H54 (cell line): ENCODE results near the gene CLASP2.

ENCODE experiments used
- DNase-seq: peaks from one replicate; pipeline ENCODE4 v3.0.0; 2011; ENCODE audit warnings: low spot score, mixed read lengths; ENCODE audit not compliant: insufficient read length
- FAIRE-seq: peaks from 3 replicates; lab custom pipeline; 2011; peaks lifted over from hg19 to GRCh38; lab: Jason Lieb, UNC
- POLR2A ChIP-seq: IDR thresholded peaks from 2 replicates; pipeline ENCODE4 v1.6.1; 2011; ENCODE audit warnings: low read depth, mild to moderate bottlenecking, low read length

Gene CLASP2

DNA sequence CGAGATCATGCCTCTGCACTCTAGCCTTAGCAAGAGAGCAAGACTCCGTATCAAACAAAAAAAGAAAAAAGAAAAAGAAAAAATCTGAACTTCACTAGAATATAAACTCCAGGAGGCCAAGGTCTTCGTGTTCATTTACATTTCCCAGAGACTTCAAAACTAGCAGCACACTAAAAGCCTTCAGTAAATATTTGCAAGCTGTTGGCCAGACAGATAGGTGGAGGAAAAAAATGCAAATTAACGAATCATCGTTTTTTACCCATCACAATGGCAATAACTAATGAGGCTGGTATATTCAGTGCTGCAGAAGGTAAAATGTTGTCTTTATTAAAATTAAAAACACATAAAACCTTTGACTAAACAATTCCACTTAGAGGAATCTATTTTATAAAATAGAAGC, 80.6 kb downstream of the CLASP2 start:
- FAIRE-seq (no peak), DNase-seq (no peak)
- TF ChIP-seq POLR2A = no peak

DNA sequence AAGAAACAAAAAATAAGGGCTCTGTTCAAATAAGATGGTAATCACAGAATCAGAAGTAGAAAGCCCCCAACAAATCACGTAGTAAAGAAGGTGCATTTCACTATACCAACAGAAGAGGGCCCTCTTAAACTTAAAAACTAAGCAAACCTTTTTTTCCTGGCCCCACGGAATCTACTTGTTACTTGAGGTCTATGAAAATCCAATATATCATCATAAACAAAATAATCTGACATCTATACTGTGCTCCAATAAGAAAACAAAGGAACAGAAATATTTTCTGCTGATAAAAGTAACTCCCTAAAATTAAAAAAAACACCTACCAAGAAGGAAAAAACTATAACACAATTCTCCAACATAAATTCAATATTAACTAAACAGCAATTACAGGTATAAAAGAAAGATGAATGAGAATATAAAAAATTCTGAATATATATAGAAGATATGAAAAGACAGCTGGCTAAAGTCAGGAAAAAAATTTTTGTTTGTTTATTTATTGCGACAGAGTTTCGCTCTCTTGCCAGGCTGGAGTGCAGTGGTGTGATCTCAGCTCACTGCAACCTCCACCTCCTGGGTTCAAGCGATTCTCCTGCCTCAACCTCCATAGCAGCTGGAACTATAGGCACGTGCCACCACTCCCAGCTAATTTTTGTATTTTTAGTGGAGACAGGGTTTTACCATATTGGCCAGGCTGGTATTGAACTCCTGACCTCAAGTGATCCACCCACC, 81.8 kb downstream of the CLASP2 start:
- DNase-seq (no peak), FAIRE-seq (peak; percentile 58)
- no peak for TF ChIP-seq POLR2A

DNA sequence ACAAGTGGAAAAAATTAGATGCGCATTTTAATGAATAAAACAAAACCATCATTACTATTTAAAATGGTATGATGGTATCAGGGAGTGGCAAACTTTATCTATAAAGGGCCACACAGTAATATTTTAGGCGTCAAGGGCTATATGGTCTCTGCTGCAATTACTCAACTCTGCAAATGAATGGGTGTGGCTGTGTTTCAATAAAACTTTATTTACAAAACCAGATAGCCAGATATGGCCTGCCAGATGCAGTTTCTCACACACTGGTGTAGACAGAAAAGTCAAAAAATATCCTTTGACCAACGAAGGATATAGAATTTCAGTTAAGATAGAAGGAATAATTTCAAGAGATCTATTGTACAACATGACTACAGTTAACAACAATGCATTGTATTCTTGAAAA, 83.8 kb downstream of the CLASP2 start:
- FAIRE-seq (no peak), DNase-seq (no peak)
- no peak for TF ChIP-seq POLR2A

DNA sequence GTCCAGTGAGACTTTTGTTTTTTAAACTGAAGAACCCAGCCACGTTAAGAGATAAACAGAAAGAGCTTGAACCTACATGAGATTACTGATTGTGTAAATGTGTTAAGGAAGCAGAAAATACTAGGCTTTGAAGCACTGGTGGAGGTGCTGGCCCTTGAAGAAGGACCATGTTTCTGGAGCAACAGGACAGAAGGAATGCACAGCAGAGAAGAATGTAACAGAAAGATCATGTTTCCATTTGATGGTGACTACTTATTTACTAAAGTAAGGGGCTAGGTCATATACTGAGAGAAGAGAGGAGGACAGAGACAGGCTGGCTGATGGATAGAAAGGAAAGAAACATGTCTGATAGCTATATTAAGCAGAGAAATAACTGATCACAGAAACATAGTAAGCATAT, 88.8 kb downstream of the CLASP2 start:
- FAIRE-seq (peak; percentile 20), DNase-seq (no peak)
- TF ChIP-seq POLR2A = no peak

DNA sequence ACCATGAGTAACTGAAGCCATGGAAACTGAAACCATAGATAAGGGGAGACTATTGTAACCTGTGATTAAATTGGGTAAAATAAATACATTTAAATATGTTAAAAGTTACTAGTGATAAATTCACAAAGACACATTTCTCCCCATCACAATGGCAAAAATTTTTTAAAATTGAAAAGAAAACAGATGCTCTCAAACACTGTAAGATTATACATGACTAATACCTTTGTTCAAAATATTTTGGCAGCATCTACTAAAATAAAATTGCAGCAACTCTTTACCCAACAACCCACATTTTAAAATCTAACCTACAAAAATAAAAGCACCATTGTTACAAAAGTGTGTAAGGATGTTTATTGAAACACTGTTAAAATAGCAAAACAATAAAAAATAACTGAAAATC, 93.3 kb downstream of the CLASP2 start:
- DNase-seq (no peak), FAIRE-seq (no peak)
- TF ChIP-seq POLR2A = no peak

DNA sequence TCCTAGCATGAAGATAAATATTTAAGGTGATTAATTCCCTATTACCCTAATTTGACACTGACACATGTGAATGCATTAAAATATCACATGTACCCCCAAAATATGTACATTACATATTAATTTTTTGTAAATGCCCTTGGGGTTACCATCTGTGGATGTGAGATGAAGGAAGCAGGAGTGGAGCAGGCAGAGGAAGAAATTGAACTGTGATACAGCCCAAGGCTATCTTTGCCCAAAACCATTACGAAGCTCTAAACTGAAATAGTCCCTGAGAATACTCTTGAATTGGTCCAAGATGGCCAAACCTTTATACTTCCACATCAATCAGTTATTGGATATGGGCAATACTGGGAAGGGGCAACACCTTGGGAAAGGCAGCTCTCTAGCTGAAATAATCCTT, 105.0 kb downstream of the CLASP2 start:
- DNase-seq (no peak), FAIRE-seq (no peak)
- TF ChIP-seq POLR2A = no peak

DNA sequence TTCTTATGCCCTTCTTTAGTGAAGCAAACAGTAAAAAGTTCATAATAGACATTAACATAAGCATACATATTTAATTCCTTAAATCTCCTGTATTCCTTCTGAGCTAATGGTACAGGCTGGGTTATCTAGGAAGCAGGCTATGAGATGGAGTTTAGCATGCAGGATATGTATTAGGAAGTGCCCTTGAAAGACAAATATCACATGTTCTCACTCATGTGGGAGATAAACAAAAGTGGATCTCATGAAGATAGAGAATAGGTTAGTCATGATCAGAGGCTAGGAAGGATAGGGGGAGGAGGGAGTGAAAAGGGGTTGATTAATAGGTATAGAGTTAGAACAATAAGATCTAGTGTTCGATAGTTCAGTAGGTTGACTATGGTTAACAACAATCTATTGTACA, 105.4 kb downstream of the CLASP2 start:
- no peak for TF ChIP-seq POLR2A
- FAIRE-seq (no peak), DNase-seq (no peak)

DNA sequence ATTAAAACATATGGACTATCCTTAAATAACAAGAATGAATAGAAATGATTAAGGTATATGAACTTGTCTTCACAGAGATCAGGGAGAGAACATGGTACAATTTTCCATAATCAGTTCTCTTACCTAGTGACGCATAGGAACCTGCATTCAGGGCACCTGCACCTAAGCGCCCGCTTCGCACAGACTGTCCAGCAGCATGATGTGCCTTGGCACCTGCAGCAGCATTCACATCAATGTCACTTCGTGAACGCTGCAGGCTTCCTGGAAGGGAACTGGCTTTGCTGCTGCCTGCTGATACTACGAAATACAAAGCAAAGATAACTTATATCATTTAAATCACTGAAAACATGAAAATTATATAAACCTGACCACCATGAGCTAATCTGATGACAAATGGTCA, 115.2 kb downstream of the CLASP2 start:
- DNase-seq (no peak), FAIRE-seq (no peak)
- TF ChIP-seq POLR2A = no peak

DNA sequence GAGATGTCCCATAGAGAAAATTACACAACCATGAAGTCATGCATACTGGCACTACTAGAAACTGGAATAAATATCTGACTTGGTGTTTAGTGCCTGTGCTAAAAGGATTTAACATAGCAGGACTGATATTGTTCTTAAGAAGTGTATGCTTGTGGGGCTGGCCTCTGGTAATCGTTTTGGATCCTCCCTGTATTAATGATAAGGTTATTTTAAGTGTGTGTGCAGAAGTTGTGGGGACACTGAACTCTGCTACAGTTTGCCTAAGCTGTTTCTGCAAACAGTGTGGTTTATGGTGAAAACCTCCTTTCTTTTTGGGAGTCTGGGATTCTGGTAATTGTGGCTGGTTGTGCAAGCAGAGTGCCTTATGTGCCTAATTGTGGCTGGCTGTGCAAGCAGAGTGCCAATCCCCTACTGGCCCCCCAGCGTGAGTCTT, 120.8 kb downstream of the CLASP2 start:
- no peak for TF ChIP-seq POLR2A
- DNase-seq (no peak), FAIRE-seq (no peak)

DNA sequence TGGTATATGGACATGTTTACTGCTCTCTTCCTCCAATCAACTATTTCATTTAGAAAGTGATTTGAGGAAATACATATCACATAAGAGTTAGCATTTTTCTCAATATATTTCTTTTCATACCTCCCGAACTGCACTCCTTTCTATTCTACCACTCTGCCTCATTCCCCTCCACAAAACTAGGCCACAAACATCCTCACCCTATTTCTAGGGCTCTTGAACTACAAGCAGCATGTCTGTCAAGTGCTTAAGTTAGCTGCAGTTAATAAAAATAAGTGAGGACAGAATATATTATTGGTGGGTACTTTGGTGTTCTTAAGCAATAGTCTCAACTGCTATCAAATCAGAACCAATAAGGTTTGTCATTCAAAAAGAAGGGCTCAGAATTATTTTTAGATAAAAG, 125.1 kb downstream of the CLASP2 start:
- no peak for FAIRE-seq
- TF ChIP-seq POLR2A = no peak

DNA sequence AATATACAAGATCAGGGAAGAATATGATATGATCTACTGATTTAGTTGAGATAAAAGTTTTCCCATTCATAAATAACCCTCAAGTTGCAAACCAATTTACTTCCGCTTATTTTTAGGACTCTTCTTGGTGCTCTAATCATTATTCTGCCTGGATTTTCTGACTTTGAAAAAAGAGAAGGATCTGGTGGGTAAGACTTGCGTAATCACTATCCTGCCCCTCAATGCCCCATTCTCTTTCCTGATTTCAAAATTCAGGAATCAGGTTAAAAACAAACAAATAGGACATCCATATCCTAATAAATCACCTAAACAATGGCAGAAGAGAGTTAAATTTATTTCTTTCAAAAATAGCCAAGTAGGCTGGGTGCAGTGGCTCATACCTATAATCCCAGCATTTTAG, 127.5 kb downstream of the CLASP2 start:
- TF ChIP-seq POLR2A = no peak
- FAIRE-seq = no peak
- DNase-seq = no peak

More for the DNA sequence above, 125.1 kb downstream of the CLASP2 start:
- DNase-seq = no peak

DNA sequence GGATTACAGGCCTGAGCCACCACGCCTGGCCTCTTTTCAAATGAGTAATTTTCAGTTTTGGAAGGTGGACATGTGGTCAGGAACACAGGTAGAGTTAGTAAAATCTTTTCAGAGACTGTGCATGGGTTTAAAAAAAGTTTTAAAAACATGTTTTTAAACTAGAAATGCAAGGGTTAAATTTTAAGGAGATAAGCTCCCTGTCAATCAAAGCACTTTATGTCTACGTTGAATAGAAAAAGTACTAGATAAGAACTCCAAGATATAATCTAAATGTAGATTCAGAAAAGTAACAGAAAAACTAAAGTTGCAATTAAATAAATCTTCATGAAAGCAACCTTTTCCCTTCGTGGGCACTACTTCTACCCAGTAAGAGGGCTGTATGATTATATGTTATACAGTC, 131.7 kb downstream of the CLASP2 start:
- DNase-seq = no peak
- no peak for TF ChIP-seq POLR2A
- FAIRE-seq = no peak

DNA sequence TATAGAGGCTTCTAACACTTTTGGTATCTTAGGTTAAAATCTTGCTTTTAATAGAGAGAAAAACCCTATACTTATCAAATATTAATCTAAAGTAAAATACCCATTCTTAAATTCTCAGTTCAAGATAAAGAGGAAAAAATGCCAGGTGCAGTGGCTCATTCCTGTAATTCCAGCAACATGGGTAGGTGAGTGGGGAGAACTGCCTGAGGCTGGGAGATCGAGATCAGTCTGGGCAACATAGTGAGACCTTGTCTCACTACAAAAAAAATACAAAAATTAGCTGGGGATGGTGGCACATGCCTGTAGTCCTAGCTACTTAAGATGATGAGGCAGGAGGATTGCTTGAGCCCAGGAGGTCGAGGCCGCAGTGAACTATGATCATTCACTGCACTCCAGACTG, 135.8 kb downstream of the CLASP2 start:
- FAIRE-seq (no peak), DNase-seq (no peak)
- TF ChIP-seq POLR2A = no peak

DNA sequence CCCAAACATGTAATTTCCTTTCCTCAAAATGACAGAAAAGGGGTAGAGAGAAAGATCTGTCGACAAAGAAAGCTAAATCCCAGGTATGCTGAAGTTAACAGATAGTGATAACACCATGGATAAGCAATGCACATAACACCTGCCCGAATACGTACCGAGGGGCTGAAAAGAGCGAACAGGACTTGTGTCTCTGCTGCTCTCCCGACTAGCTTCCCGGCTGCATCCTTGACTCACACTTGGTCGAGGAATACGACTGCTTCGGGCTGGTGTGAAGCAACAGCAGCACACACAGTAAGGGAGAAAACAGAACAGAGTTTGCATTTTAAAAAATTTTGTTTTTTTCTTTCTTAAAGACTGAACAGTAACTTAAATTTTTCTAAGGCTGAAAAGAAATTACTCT, 136.4 kb downstream of the CLASP2 start:
- FAIRE-seq = peak; percentile 53
- no peak for TF ChIP-seq POLR2A
- DNase-seq = no peak

DNA sequence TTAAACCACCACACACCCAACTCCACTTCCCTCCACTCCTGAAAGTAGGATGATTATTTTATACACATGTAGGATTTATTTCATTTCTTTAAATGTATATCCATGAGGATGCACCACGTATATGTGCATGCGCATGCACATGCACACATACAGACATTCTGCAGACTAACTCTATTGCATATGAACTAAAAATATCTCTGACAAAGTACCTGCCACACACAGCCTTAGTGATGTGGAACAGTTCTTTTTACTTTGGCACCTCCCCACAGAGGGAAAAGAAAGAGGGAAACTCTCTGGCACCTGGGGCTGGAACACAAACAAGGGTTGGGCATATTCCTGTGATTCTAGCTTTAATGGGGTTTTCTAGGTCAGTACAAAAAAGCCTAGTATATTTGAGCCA, 138.2 kb downstream of the CLASP2 start:
- FAIRE-seq = no peak
- TF ChIP-seq POLR2A = no peak
- DNase-seq = no peak

DNA sequence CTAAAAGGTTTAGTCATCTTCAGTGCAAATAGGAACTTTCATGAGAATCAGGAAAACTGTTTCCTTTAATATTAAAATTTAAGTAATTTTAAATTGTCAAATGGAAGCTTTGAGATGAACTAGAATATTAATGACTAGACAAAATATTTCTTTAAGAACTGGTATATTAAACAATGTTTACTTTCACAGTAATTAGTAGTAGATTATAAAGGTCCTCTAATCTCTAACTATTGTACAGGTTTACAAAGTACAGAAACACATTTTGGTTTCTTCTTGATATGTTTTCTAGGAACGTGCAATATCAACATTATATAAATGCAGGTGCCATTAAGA, 138.9 kb downstream of the CLASP2 start:
- DNase-seq = no peak
- FAIRE-seq = no peak
- TF ChIP-seq POLR2A = no peak
